ENCODE results near the gene HSD17B3. TPM values are rescaled to one million over a fixed set of nuclear protein-coding genes. Genes with fewer than 3 reads are reported as not detected.

Gene HSD17B3
- total and polyA plus RNA-seq, 2 of the 13 experiments (the other 11 are each of a cell fraction or from before 2014, with no cell fraction given), result 0.12 TPM; not detected in 1

DNA sequence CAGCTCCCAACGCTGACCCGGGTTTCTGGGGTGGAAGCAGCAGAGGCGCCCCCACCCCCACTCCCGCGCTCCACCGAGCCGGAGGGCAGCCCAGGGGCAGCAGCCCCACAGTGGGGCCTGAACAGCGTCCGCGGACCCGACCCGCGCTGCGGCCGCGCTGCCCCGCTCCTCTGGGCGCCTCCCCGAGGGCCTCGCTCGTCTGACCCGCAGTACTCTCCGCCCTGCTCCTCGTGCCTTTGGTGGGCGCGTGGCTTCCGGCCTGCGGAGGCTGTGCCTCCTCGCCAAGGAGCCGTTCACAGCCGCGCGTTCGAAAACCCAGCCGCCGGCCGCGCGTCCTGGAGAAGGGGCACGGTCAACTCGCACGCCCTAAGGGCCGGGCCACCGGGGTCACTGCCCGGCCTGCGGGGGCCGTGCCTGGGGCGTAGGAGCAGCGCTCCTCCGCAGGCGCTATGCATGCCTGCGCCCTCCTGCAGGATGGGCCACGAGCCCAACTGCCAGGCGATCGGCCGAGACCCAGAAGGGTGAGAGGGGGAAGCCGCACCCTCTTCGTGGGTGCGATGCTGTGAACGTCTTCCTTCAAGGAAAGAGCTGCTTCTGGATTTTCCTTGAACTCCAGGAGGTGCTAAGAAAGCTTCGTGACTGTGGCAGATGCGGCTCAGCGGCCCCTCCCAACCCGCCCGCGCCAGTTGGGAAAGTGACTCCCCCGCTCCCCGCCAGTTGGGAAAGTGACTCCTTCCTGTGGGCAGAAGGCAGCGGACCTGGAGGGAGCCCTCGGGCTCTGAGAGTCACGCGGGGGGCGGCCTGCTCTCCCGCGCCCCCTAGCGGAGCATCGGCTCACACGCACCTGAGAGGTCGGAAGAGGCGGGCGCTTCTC is 82.7 kb downstream of the HSD17B3 start (continued):
- TF ChIP-seq ZNF790 (CRISPR knock-in tag; IDR thresholded peaks at IDR 0.05; ENCODE audit: borderline replicate concordance) (no peak), ZBTB49 (CRISPR knock-in tag; IDR thresholded peaks at IDR 0.05; ENCODE audit: borderline replicate concordance) (no peak), ATRX (CRISPR knock-in tag; IDR thresholded peaks at IDR 0.05; ENCODE audit: borderline replicate concordance) (no peak), ZNF7 (CRISPR knock-in tag; IDR thresholded peaks at IDR 0.05) (no peak), HINFP (CRISPR knock-in tag; IDR thresholded peaks at IDR 0.05; ENCODE audit: low read depth) (0 out of 2 replicates have a peak, but pooled peaks have one; percentile 60), PAF1 (CRISPR knock-in tag; IDR thresholded peaks at IDR 0.05) (no peak), ZNF256 (CRISPR knock-in tag; conservative IDR thresholded peaks at IDR 0.05) (no peak), ZNF644 (CRISPR knock-in tag; IDR thresholded peaks at IDR 0.05; ENCODE audit: low read depth) (no peak), MED13 (CRISPR knock-in tag; IDR thresholded peaks at IDR 0.05) (no peak), RBAK (CRISPR knock-in tag; IDR thresholded peaks at IDR 0.05) (no peak), STAG1 (CRISPR knock-in tag; IDR thresholded peaks at IDR 0.05) (peak; percentile 28), ZNF138 (CRISPR knock-in tag; IDR thresholded peaks at IDR 0.05; ENCODE audit: low read depth) (no peak), ISL2 (CRISPR knock-in tag; IDR thresholded peaks at IDR 0.05) (no peak), ZMAT3 (CRISPR knock-in tag; conservative IDR thresholded peaks at IDR 0.05) (no peak), MAFG (CRISPR knock-in tag; IDR thresholded peaks at IDR 0.05) (no peak), ATF5 (CRISPR knock-in tag; IDR thresholded peaks at IDR 0.05; ENCODE audit: low read depth) (no peak), STAT6 (CRISPR knock-in tag; IDR thresholded peaks at IDR 0.05; ENCODE audit: borderline replicate concordance) (no peak), ZNF124 (CRISPR knock-in tag; IDR thresholded peaks at IDR 0.05) (no peak), BATF2 (CRISPR knock-in tag; IDR thresholded peaks at IDR 0.05) (no peak)
- TF ChIP-seq, protein P1, sequence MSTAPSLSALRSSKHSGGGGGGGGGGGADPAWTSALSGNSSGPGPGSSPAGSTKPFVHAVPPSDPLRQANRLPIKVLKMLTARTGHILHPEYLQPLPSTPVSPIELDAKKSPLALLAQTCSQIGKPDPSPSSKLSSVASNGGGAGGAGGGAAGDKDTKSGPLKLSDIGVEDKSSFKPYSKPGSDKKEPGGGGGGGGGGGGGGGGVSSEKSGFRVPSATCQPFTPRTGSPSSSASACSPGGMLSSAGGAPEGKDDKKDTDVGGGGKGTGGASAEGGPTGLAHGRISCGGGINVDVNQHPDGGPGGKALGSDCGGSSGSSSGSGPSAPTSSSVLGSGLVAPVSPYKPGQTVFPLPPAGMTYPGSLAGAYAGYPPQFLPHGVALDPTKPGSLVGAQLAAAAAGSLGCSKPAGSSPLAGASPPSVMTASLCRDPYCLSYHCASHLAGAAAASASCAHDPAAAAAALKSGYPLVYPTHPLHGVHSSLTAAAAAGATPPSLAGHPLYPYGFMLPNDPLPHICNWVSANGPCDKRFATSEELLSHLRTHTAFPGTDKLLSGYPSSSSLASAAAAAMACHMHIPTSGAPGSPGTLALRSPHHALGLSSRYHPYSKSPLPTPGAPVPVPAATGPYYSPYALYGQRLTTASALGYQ (CRISPR knock-in tag; IDR thresholded peaks at IDR 0.05), result no peak

Data from HepG2 (cell line).